Natural killer cell (primary cell): ENCODE measurements around the gene PBOV1. TPM values are rescaled to one million over a fixed set of nuclear protein-coding genes. Genes with fewer than 3 reads are reported as not detected.

Source experiments
- ATAC-seq, 3 donors: fragments of 150-1000 bp in 2 of 3; fragments of 200-7000 bp in 1 of 3; cut with Tn5 transposase; 1 replicate in 1 of 3; 2 replicates in 2 of 3; pipeline ENCODE4 v1.10.0; 2021; ENCODE audit warnings: mild to moderate bottlenecking in 2 of 3, moderate library complexity in 2 of 3
- DNase-seq, 2 donors: peaks; one replicate each; pipeline versions ENCODE4 v3.0.0 to v3.0.0-alpha.2; 2013 to 2021; ENCODE audit warnings: mixed read lengths in 1 of 2
- H3K27ac ChIP-seq: one replicate; pipeline ENCODE4 v1.5.1; 2013; ENCODE audit warnings: mild to moderate bottlenecking, low read length
- H3K27me3 ChIP-seq: one replicate; pipeline ENCODE4 v1.6.1; 2013; ENCODE audit warnings: low read length; ENCODE audit not compliant: control insufficient read depth, insufficient read depth
- H3K36me3 ChIP-seq: one replicate; pipeline ENCODE4 v1.6.1; 2013; ENCODE audit warnings: low read length; ENCODE audit not compliant: control insufficient read depth, insufficient read depth
- H3K4me1 ChIP-seq: one replicate; pipeline ENCODE4 v1.6.1; 2013; ENCODE audit warnings: low read length; ENCODE audit not compliant: control insufficient read depth, insufficient read depth
- H3K4me3 ChIP-seq: one replicate; pipeline ENCODE4 v1.5.1; 2013; ENCODE audit warnings: low read length
- H3K9me3 ChIP-seq: one replicate; pipeline ENCODE4 v1.6.1; 2013; ENCODE audit warnings: low read length; ENCODE audit not compliant: control insufficient read depth, insufficient read depth
- H3K27ac Mint-ChIP-seq, 2 donors: one replicate each; pipeline ENCODE4 v1.8.0; 2022; ENCODE audit warnings: mild to moderate bottlenecking in 2 of 2, mixed read lengths in 2 of 2, moderate library complexity in 1 of 2
- H3K27me3 Mint-ChIP-seq, 2 donors: one replicate each; pipeline ENCODE4 v1.8.0; 2022; ENCODE audit warnings: low read depth in 2 of 2, mixed read lengths in 2 of 2
- H3K36me3 Mint-ChIP-seq: one replicate; pipeline ENCODE4 v1.8.0; 2022; ENCODE audit warnings: mixed read lengths
- H3K4me1 Mint-ChIP-seq, 2 donors: one replicate each; pipeline ENCODE4 v1.8.0; 2022; ENCODE audit warnings: mixed read lengths in 2 of 2
- H3K4me3 Mint-ChIP-seq: one replicate; pipeline ENCODE4 v1.8.0; 2022; ENCODE audit warnings: mild to moderate bottlenecking, moderate library complexity, mixed read lengths
- H3K9me3 Mint-ChIP-seq, 2 donors: one replicate each; pipeline ENCODE4 v1.8.0; 2022; ENCODE audit warnings: mixed read lengths in 2 of 2
- WGBS: methylation state at CpG from one replicate; pipeline ENCODE4 v1.1.7; 2013; ENCODE audit warnings: missing lambda C conversion rate; ENCODE audit not compliant: insufficient coverage; 5-methylcytosine and 5-hydroxymethylcytosine counted together
- intact Hi-C: fragments of 100-400 bp; cut with micrococcal nuclease; formaldehyde crosslinking; loops from one replicate; pipeline ENCODE4 v1.14.2; 2022
- total RNA-seq, 4 donors: library from RNA; stranded (reverse); fragments of 120-200 nt in 1 of 4; gene quantifications; one replicate each; pipeline versions ENCODE4 v1.2.3 to v1.2.4, GENCODE V29; 2013 to 2022
- TF ChIP-seq, protein P1 (sequence below): fragments of 200-600 bp; IDR thresholded peaks from one replicate; pipeline ENCODE4 v1.8.0; 2022; ENCODE audit warnings: antibody characterized with exemption

PBOV1 gene
- total RNA-seq, 3 donors from 2014 or later (not counting 1 experiment from before 2014, with no cell fraction given) = not detected

DNA sequence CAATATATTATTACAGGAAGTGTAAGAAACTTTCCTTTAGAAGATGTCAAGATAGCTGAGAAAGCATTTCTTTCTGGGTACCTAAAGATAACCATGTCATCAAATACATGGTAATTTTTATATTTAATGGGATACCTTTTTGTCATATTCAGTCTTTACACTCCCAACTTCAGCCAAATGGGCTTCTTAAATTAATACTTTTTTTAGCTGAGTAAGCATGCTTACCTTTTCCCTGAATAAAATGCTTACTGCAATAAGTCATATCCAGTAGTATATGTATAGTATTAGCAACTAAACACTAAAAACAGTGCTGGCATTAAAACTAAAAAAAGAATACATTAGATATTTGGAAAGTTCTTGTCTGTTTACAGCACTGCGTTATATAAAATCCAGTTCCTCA is 17.4 kb upstream of the PBOV1 start:
- Histone ChIP-seq H3K9me3 (no peaks in the 10 kb centered on the region), H3K4me3 (no peak overlapping the region), H3K27ac (no peak overlapping the region), H3K4me1 (no peaks in the 10 kb centered on the region), H3K36me3 (no peaks in the 10 kb centered on the region), H3K27me3 (peaks cover 2% of the 10 kb centered on the region)
- 100% methylated on average over 1 of the region's 1 CpG for WGBS
- no peaks in the 10 kb centered on the region for H3K36me3 Mint-ChIP-seq
- no peak overlapping the region for H3K4me3 Mint-ChIP-seq
- H3K4me1 Mint-ChIP-seq = no peaks in the 10 kb centered on the region
- H3K9me3 Mint-ChIP-seq = no peaks in the 10 kb centered on the region
- ATAC-seq (no peak), DNase-seq (no peak)
- intact Hi-C loops = no loop called here
- TF ChIP-seq, protein P1, sequence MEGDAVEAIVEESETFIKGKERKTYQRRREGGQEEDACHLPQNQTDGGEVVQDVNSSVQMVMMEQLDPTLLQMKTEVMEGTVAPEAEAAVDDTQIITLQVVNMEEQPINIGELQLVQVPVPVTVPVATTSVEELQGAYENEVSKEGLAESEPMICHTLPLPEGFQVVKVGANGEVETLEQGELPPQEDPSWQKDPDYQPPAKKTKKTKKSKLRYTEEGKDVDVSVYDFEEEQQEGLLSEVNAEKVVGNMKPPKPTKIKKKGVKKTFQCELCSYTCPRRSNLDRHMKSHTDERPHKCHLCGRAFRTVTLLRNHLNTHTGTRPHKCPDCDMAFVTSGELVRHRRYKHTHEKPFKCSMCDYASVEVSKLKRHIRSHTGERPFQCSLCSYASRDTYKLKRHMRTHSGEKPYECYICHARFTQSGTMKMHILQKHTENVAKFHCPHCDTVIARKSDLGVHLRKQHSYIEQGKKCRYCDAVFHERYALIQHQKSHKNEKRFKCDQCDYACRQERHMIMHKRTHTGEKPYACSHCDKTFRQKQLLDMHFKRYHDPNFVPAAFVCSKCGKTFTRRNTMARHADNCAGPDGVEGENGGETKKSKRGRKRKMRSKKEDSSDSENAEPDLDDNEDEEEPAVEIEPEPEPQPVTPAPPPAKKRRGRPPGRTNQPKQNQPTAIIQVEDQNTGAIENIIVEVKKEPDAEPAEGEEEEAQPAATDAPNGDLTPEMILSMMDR = no peak
- peaks cover 3 to 8% of the 10 kb centered on the region in 2 donors for H3K27me3 Mint-ChIP-seq
- no peak overlapping the region for H3K27ac Mint-ChIP-seq

DNA sequence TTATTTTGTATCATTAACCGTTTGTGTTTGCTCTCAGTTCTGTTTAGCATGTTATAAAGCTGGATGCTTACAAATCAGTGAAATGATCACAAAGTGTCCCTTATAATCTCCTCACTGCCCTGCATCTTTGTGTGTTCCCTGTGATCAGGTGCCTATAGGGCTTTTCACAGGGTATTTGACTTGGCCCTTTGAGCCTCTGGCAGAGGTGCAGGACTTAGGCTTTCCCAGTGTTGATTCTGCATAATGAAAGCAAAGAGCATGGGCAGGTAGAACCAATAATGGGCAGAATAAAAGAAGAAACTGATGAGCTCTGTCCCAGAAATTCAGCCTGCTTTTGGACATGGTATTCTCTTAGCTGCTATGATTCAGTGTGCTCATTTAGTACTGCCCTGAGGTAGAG is 16.9 kb upstream of the PBOV1 start:
- 80% methylated on average over 1 of the region's 1 CpG for WGBS
- no peak overlapping the region for H3K27ac ChIP-seq
- Mint-ChIP-seq H3K27ac (no peak overlapping the region), H3K4me1 (no peaks in the 10 kb centered on the region), H3K9me3 (no peaks in the 10 kb centered on the region), H3K27me3 (peaks cover 3 to 9% of the 10 kb centered on the region in 2 donors), H3K36me3 (no peaks in the 10 kb centered on the region), H3K4me3 (no peak overlapping the region)
- H3K27me3 ChIP-seq = peaks cover 2% of the 10 kb centered on the region
- no peaks in the 10 kb centered on the region for H3K9me3 ChIP-seq
- H3K36me3 ChIP-seq = no peaks in the 10 kb centered on the region
- intact Hi-C loops = no loop called here
- H3K4me3 ChIP-seq = no peak overlapping the region
- ATAC-seq = no peak
- no peak for DNase-seq
- TF ChIP-seq, protein P1 = no peak
- no peaks in the 10 kb centered on the region for H3K4me1 ChIP-seq

DNA sequence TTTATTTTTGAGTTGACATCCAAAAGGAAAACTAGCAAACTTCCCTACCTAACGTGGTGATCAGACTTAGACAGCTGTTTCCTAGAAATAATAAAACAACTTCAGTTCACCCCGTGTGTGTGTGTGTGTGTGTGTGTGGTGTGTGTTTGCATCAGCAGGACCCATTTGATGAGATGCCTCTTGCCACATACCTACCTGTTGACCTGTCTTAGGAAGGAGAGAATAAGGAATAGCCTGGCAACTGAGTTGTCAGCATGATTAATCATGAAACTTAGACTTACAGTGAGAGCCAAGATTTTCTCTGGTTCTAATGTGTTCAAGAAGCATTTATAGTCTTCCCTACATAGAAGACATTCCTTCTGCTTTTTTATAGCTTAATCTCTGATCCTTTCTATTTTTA is 16.1 kb upstream of the PBOV1 start:
- no peak overlapping the region for H3K4me3 ChIP-seq
- no peak overlapping the region for H3K27ac Mint-ChIP-seq
- peaks cover 2% of the 10 kb centered on the region for H3K27me3 ChIP-seq
- no peaks in the 10 kb centered on the region for H3K4me1 ChIP-seq
- H3K9me3 Mint-ChIP-seq = no peaks in the 10 kb centered on the region
- no peaks in the 10 kb centered on the region for H3K9me3 ChIP-seq
- intact Hi-C loops = no loop called here
- TF ChIP-seq, protein P1 = no peak
- no peaks in the 10 kb centered on the region for H3K36me3 ChIP-seq
- peaks cover 6 to 11% of the 10 kb centered on the region in 2 donors for H3K27me3 Mint-ChIP-seq
- no peak overlapping the region for H3K4me3 Mint-ChIP-seq
- H3K27ac ChIP-seq = no peak overlapping the region
- no peaks in the 10 kb centered on the region for H3K36me3 Mint-ChIP-seq
- no peak for DNase-seq
- H3K4me1 Mint-ChIP-seq = no peaks in the 10 kb centered on the region
- no peak for ATAC-seq
- no CpG with 5 or more reads among the region's 2 CpGs for WGBS

DNA sequence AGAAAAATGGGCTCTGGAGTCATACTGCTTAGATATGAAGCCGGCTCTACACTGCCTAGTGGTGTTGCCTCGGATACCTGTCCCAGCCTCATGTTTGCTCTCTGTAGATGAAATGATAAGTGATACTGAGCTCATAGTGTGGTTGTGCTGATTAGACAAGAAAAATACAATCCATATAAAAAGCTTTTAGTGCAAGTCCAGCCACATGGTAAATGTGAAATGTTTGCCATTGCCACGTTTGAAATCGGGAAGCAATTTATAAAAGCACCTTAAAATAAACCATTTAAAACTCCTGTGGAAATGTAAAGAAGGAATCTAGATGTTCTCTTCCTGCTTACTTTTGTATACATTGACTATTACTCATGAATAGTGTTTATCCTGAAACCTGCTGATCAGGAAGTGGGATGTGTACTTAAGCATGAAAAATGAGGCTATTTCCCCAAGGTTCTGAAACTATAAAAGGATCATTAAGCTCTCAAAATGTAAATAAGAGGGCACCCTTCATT is 13.1 kb upstream of the PBOV1 start:
- no peak for ATAC-seq
- Mint-ChIP-seq H3K27ac (no peak overlapping the region), H3K36me3 (no peaks in the 10 kb centered on the region), H3K27me3 (peaks cover 11 to 23% of the 10 kb centered on the region in 2 donors), H3K9me3 (no peaks in the 10 kb centered on the region), H3K4me1 (no peaks in the 10 kb centered on the region), H3K4me3 (no peak overlapping the region)
- WGBS = 100% methylated on average over 2 of the region's 4 CpGs
- DNase-seq = no peak
- TF ChIP-seq, protein P1 = no peak
- Histone ChIP-seq H3K27ac (no peak overlapping the region), H3K27me3 (peaks cover 2% of the 10 kb centered on the region), H3K4me3 (no peak overlapping the region), H3K4me1 (no peaks in the 10 kb centered on the region), H3K36me3 (no peaks in the 10 kb centered on the region), H3K9me3 (no peaks in the 10 kb centered on the region)
- intact Hi-C loops = no loop called here
